ENCODE measurements around the gene NTM.

Gene NTM

DNA sequence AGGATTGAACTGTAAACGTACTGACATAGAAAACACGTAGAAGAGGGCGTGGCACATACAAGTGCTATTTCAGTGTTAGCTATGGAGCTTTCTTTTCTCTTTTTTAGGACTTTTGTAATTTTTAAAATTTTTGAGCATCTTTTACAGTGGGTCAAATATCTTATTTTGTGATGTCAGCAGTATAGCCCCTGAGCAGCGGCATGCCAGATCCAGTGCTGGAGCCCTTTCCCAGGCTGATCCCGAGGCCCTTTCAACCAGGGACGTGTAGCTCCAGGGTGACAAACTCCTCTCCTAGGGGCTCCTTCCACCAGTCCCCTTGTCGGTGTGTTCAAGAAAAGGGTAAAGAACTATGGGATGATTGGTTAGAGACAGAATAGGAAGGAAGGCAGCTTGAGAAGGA is 777.0 kb downstream of the NTM start:
- H3K79me1 ChIP-seq (ENCODE audit: low read depth, low read length), result no peaks in the 10 kb centered on the region
- no peak overlapping the region for H3K9ac ChIP-seq (ENCODE audit: low read depth, low read length, poor library complexity)
- no peak overlapping the region for H2AFZ ChIP-seq (ENCODE audit: low read length)
- no peak overlapping the region for H2BK120ac ChIP-seq (ENCODE audit: low read depth, low read length)
- no peak for DNase-seq (ENCODE audit: low spot score)
- H3K23ac ChIP-seq (ENCODE audit: low read depth, low read length, poor library complexity), result no peak overlapping the region
- no peak overlapping the region for H2BK12ac ChIP-seq (ENCODE audit: low read length)
- peak overlapping the region; percentile 39 for H3K14ac ChIP-seq (ENCODE audit: low read length)
- H2AK5ac ChIP-seq (ENCODE audit: low read depth, low read length), result no peak overlapping the region
- no peak overlapping the region for H3K18ac ChIP-seq (ENCODE audit: low read length)
- no peak overlapping the region for H3K27ac ChIP-seq (replicated peaks; ENCODE audit: low read length)
- no peak overlapping the region for H2BK15ac ChIP-seq (ENCODE audit: low read length)
- no peak overlapping the region for H3K4me2 ChIP-seq (ENCODE audit: insufficient read depth, low read length, poor library complexity, severe bottlenecking)
- no peaks in the 10 kb centered on the region for H3K27me3 ChIP-seq (ENCODE audit: control insufficient read depth in 3 of 3, insufficient read depth in 3 of 3, low read depth in 1 of 3, low read length in 3 of 3)
- no peaks in the 10 kb centered on the region for H3K4me1 ChIP-seq (ENCODE audit: control insufficient read depth in 2 of 2, insufficient read depth in 1 of 2, low read depth in 1 of 2, low read length in 2 of 2)
- no peak overlapping the region for H3K4me3 ChIP-seq (ENCODE audit: low read length in 2 of 2)
- no CpG with 5 or more reads among the region's 7 CpGs for WGBS, 2 donors (ENCODE audit: extremely low coverage in 2 of 2, insufficient read length in 2 of 2, insufficient replicate concordance in 1 of 2)
- no peak overlapping the region for H4K8ac ChIP-seq (ENCODE audit: low read depth, low read length)
- H2BK5ac ChIP-seq (ENCODE audit: low read length), result no peak overlapping the region
- H3K9me3 ChIP-seq (replicated peaks in 1 of 2; ENCODE audit: control insufficient read depth in 2 of 2, insufficient read depth in 1 of 2, low read depth in 1 of 2, low read length in 2 of 2), result no peaks in the 10 kb centered on the region
- no peaks in the 10 kb centered on the region for H3K36me3 ChIP-seq (replicated peaks in 1 of 2; ENCODE audit: control insufficient read depth in 2 of 2, insufficient read depth in 2 of 2, low read length in 2 of 2)
- H4K91ac ChIP-seq (ENCODE audit: low read depth, low read length, poor library complexity), result no peak overlapping the region
- H3K4ac ChIP-seq (ENCODE audit: low read length), result no peak overlapping the region

DNA sequence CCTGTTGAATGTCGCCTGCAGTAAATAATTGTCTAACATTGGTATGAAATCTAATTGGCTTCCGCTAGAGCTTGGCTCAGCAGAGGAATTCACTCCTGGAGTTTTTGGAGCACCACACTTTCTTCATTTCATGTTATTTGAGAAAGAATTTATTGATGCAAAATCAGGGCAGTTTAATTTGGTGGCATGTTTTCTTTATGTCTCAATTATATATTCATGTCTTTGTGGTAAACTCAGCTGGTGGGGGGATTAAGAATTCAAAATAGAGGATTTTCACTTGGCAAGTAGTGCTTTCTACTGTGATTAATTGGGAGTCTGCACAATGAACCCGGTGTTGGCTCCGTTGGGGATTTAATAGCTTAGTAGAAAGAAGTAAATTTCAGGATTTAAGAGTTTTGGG is 784.4 kb downstream of the NTM start:
- H3K9me3 ChIP-seq (replicated peaks in 1 of 2; ENCODE audit: control insufficient read depth in 2 of 2, insufficient read depth in 1 of 2, low read depth in 1 of 2, low read length in 2 of 2), result no peaks in the 10 kb centered on the region
- no peak overlapping the region for H3K4me3 ChIP-seq (ENCODE audit: low read length in 2 of 2)
- no peak overlapping the region for H3K9ac ChIP-seq (ENCODE audit: low read depth, low read length, poor library complexity)
- H3K79me1 ChIP-seq (ENCODE audit: low read depth, low read length), result no peaks in the 10 kb centered on the region
- H4K91ac ChIP-seq (ENCODE audit: low read depth, low read length, poor library complexity), result no peak overlapping the region
- no peak overlapping the region for H3K18ac ChIP-seq (ENCODE audit: low read length)
- no peak for DNase-seq (ENCODE audit: low spot score)
- no peak overlapping the region for H3K23ac ChIP-seq (ENCODE audit: low read depth, low read length, poor library complexity)
- no peak overlapping the region for H2AFZ ChIP-seq (ENCODE audit: low read length)
- no peak overlapping the region for H2BK120ac ChIP-seq (ENCODE audit: low read depth, low read length)
- no peak overlapping the region for H3K14ac ChIP-seq (ENCODE audit: low read length)
- H2BK15ac ChIP-seq (ENCODE audit: low read length), result no peak overlapping the region
- H3K4me1 ChIP-seq (ENCODE audit: control insufficient read depth in 2 of 2, insufficient read depth in 1 of 2, low read depth in 1 of 2, low read length in 2 of 2), result peaks cover 0 to 1% of the 10 kb centered on the region in 2 donors
- H2AK5ac ChIP-seq (ENCODE audit: low read depth, low read length), result no peak overlapping the region
- no peak overlapping the region for H2BK5ac ChIP-seq (ENCODE audit: low read length)
- H3K4ac ChIP-seq (ENCODE audit: low read length), result no peak overlapping the region
- no peak overlapping the region for H2BK12ac ChIP-seq (ENCODE audit: low read length)
- no peak overlapping the region for H3K27ac ChIP-seq (replicated peaks; ENCODE audit: low read length)
- no peaks in the 10 kb centered on the region for H3K36me3 ChIP-seq (replicated peaks in 1 of 2; ENCODE audit: control insufficient read depth in 2 of 2, insufficient read depth in 2 of 2, low read length in 2 of 2)
- WGBS, 2 donors (ENCODE audit: extremely low coverage in 2 of 2, insufficient read length in 2 of 2, insufficient replicate concordance in 1 of 2), result no CpG with 5 or more reads among the region's 4 CpGs
- H4K8ac ChIP-seq (ENCODE audit: low read depth, low read length), result no peak overlapping the region
- no peaks in the 10 kb centered on the region for H3K27me3 ChIP-seq (ENCODE audit: control insufficient read depth in 3 of 3, insufficient read depth in 3 of 3, low read depth in 1 of 3, low read length in 3 of 3)
- no peak overlapping the region for H3K4me2 ChIP-seq (ENCODE audit: insufficient read depth, low read length, poor library complexity, severe bottlenecking)

DNA sequence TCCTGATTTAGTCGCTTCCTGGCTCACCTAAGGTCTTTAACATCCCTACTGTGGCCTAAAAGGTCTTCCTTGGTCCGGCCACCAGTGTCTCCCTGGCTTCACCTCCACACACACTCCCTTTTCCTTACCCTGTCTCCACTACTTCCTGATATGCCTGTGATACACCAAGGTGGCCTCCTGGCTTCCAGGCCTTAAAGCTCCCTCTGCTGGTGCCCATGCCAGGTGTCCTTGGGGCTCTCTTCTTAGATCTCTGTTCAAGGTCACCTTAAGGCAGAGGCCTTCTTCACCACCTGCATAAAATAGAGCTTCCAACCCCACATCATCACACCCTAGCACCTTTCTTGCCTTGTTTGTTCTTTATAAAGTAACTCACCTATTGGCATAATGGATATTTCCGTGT is 787.7 kb downstream of the NTM start:
- WGBS, 2 donors (ENCODE audit: extremely low coverage in 2 of 2, insufficient read length in 2 of 2, insufficient replicate concordance in 1 of 2), result no CpG with 5 or more reads among the region's 3 CpGs
- Histone ChIP-seq H3K9ac (ENCODE audit: low read depth, low read length, poor library complexity) (no peak overlapping the region), H3K27me3 (ENCODE audit: control insufficient read depth in 3 of 3, insufficient read depth in 3 of 3, low read depth in 1 of 3, low read length in 3 of 3) (no peaks in the 10 kb centered on the region), H2BK15ac (ENCODE audit: low read length) (no peak overlapping the region), H2AFZ (ENCODE audit: low read length) (no peak overlapping the region), H3K4me2 (ENCODE audit: insufficient read depth, low read length, poor library complexity, severe bottlenecking) (no peak overlapping the region), H3K14ac (ENCODE audit: low read length) (no peak overlapping the region), H2BK5ac (ENCODE audit: low read length) (no peak overlapping the region), H3K4me1 (ENCODE audit: control insufficient read depth in 2 of 2, insufficient read depth in 1 of 2, low read depth in 1 of 2, low read length in 2 of 2) (peaks cover 0 to 1% of the 10 kb centered on the region in 2 donors), H2AK5ac (ENCODE audit: low read depth, low read length) (no peak overlapping the region), H3K79me1 (ENCODE audit: low read depth, low read length) (no peaks in the 10 kb centered on the region), H3K9me3 (replicated peaks in 1 of 2; ENCODE audit: control insufficient read depth in 2 of 2, insufficient read depth in 1 of 2, low read depth in 1 of 2, low read length in 2 of 2) (no peaks in the 10 kb centered on the region), H4K91ac (ENCODE audit: low read depth, low read length, poor library complexity) (no peak overlapping the region), H2BK120ac (ENCODE audit: low read depth, low read length) (no peak overlapping the region), H4K8ac (ENCODE audit: low read depth, low read length) (no peak overlapping the region), H3K18ac (ENCODE audit: low read length) (no peak overlapping the region), H3K4me3 (ENCODE audit: low read length in 2 of 2) (no peak overlapping the region), H3K27ac (replicated peaks; ENCODE audit: low read length) (no peak overlapping the region), H3K36me3 (replicated peaks in 1 of 2; ENCODE audit: control insufficient read depth in 2 of 2, insufficient read depth in 2 of 2, low read length in 2 of 2) (no peaks in the 10 kb centered on the region), H2BK12ac (ENCODE audit: low read length) (no peak overlapping the region), H3K23ac (ENCODE audit: low read depth, low read length, poor library complexity) (no peak overlapping the region), H3K4ac (ENCODE audit: low read length) (no peak overlapping the region)
- DNase-seq (ENCODE audit: low spot score), result no peak

DNA sequence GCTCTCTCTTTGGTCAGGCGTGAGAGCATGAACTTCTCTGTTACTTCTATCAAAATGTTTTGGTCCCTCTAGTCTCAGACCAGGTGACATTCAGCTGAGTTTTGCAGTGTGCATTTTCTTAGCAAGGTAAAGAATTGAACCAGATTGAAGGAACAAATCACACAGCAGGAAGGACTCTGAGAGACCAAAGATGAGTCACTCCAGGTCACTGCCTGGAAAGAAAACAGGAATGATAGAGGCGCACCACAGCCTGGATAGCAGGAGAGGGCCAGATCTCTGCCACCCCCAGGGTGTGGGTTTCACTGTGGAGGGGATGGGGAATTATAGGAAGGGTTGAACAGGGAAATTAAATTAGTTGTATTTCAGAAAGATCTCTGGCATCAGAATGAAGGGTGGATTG is 788.3 kb downstream of the NTM start:
- H4K91ac ChIP-seq (ENCODE audit: low read depth, low read length, poor library complexity), result no peak overlapping the region
- H3K27ac ChIP-seq (replicated peaks; ENCODE audit: low read length), result no peak overlapping the region
- no peak overlapping the region for H3K18ac ChIP-seq (ENCODE audit: low read length)
- no peak overlapping the region for H2BK5ac ChIP-seq (ENCODE audit: low read length)
- no peak overlapping the region for H2BK120ac ChIP-seq (ENCODE audit: low read depth, low read length)
- no peak overlapping the region for H2BK15ac ChIP-seq (ENCODE audit: low read length)
- H3K79me1 ChIP-seq (ENCODE audit: low read depth, low read length), result no peaks in the 10 kb centered on the region
- H3K36me3 ChIP-seq (replicated peaks in 1 of 2; ENCODE audit: control insufficient read depth in 2 of 2, insufficient read depth in 2 of 2, low read length in 2 of 2), result no peaks in the 10 kb centered on the region
- no peaks in the 10 kb centered on the region for H3K27me3 ChIP-seq (ENCODE audit: control insufficient read depth in 3 of 3, insufficient read depth in 3 of 3, low read depth in 1 of 3, low read length in 3 of 3)
- no peak overlapping the region for H4K8ac ChIP-seq (ENCODE audit: low read depth, low read length)
- no peak for DNase-seq (ENCODE audit: low spot score)
- no CpG with 5 or more reads among the region's 2 CpGs for WGBS, 2 donors (ENCODE audit: extremely low coverage in 2 of 2, insufficient read length in 2 of 2, insufficient replicate concordance in 1 of 2)
- no peak overlapping the region for H3K4me2 ChIP-seq (ENCODE audit: insufficient read depth, low read length, poor library complexity, severe bottlenecking)
- no peaks in the 10 kb centered on the region for H3K9me3 ChIP-seq (replicated peaks in 1 of 2; ENCODE audit: control insufficient read depth in 2 of 2, insufficient read depth in 1 of 2, low read depth in 1 of 2, low read length in 2 of 2)
- peaks cover 0 to 1% of the 10 kb centered on the region in 2 donors for H3K4me1 ChIP-seq (ENCODE audit: control insufficient read depth in 2 of 2, insufficient read depth in 1 of 2, low read depth in 1 of 2, low read length in 2 of 2)
- no peak overlapping the region for H3K23ac ChIP-seq (ENCODE audit: low read depth, low read length, poor library complexity)
- H2AFZ ChIP-seq (ENCODE audit: low read length), result no peak overlapping the region
- no peak overlapping the region for H3K9ac ChIP-seq (ENCODE audit: low read depth, low read length, poor library complexity)
- H3K4me3 ChIP-seq (ENCODE audit: low read length in 2 of 2), result no peak overlapping the region
- no peak overlapping the region for H3K14ac ChIP-seq (ENCODE audit: low read length)
- no peak overlapping the region for H2BK12ac ChIP-seq (ENCODE audit: low read length)
- no peak overlapping the region for H2AK5ac ChIP-seq (ENCODE audit: low read depth, low read length)
- no peak overlapping the region for H3K4ac ChIP-seq (ENCODE audit: low read length)

All from neuronal stem cell (in vitro differentiated cells).